ENCODE measurements around the gene BCOR.

DNA sequence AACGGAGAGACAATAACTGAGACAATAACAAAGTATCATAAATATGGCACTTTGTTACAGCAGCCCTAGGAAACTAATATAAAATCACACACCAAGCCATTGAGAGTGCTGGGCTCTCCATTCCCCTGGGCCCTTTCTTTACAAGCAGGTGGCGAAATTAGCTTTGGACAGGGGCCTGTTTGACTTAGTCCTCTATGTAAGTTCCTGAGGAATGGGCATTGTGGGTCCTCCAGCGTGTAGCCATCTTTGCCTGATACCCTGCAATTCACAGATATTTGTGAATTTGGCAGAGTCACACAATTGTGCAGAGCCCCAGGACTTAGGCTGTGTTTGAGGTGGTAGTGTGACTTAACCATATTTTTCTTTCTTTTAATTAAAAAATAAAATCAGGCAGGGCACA is 67.6 kb downstream of the BCOR start:
- TF ChIP-seq EZH2 (IDR thresholded peaks at IDR 0.05; ENCODE audit: low read length, unreplicated experiment) (no peak), CTCF (conservative IDR thresholded peaks at IDR 0.05; ENCODE audit: low read depth, low read length) (no peak), EZH2phosphoT487 (IDR thresholded peaks at IDR 0.05; ENCODE audit: borderline replicate concordance, low read length) (no peak)
